ENCODE data around the gene CCNL1. TPM values are rescaled to one million over a fixed set of nuclear protein-coding genes. Genes with fewer than 3 reads are reported as not detected.

Gene CCNL1
- polyA plus RNA-seq, 1 donor from 2014 or later = 186 TPM

DNA sequence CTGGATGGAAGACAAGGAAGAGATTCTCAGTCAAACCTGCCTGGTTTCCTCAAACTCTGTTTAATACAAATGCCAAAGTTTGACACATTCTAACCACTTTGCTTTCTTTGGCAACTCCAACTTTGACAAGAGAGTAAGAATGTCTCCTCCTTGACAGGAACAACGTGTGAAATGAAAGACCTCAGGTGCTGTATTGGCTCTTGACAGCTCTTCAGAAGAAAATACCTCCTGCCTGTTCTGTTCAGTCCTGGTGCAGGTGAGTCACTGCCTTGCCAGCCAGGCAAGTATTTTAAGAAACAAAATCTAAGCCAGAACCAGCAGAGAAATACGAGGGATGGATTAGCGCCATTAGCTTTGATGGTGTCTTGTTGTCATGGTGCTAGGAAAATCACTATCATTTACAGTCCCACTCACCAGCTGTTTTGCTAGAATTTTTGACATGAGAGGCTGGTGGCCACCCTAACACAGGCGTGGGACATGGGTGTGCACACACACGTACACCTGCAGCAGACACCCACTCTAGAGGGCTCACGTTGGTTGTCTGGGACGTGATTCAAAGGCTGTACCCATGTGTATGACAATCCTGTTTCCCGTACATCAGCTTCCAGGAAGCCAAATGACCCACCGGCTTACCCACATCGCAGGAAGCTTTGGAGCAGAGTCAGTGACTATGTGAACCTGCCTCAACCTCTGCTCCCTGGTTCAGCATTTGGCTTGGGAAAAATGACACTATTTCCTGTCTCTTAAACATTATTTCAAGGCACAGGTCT is 60.4 kb downstream of the CCNL1 start:
- no peaks in the 10 kb centered on the region for H3F3A ChIP-seq (ENCODE audit: insufficient read depth, low read length, poor library complexity, severe bottlenecking)
- H3K9ac ChIP-seq (ENCODE audit: low read length) = no peak overlapping the region
- no peaks in the 10 kb centered on the region for H3K9me2 ChIP-seq (ENCODE audit: insufficient read depth, low read length)
- H3K4me3 ChIP-seq (ENCODE audit: low read length) = no peak overlapping the region
- H2AFZ ChIP-seq (ENCODE audit: low read depth, low read length) = no peak overlapping the region
- TF ChIP-seq POLR2AphosphoS5 (IDR thresholded peaks at IDR 0.05) (no peak), SMC3 (conservative IDR thresholded peaks at IDR 0.05; ENCODE audit: poor library complexity) (no peak), EP300 (conservative IDR thresholded peaks at IDR 0.05; ENCODE audit: poor library complexity, severe bottlenecking) (peak; percentile 11)
- H3K9me3 ChIP-seq (ENCODE audit: low read length) = no peaks in the 10 kb centered on the region
- H3K27me3 ChIP-seq (ENCODE audit: insufficient read depth, low read depth, low read length) = no peaks in the 10 kb centered on the region
- H4K20me1 ChIP-seq (ENCODE audit: insufficient read depth) = no peaks in the 10 kb centered on the region
- no peak overlapping the region for H3K4me2 ChIP-seq (ENCODE audit: low read length)
- no peak overlapping the region for H3K27ac ChIP-seq (ENCODE audit: low read length)
- H3K36me3 ChIP-seq (ENCODE audit: insufficient read depth, low read length) = no peaks in the 10 kb centered on the region
- H3K79me2 ChIP-seq (replicated peaks; ENCODE audit: insufficient read depth, low read length) = no peaks in the 10 kb centered on the region

DNA sequence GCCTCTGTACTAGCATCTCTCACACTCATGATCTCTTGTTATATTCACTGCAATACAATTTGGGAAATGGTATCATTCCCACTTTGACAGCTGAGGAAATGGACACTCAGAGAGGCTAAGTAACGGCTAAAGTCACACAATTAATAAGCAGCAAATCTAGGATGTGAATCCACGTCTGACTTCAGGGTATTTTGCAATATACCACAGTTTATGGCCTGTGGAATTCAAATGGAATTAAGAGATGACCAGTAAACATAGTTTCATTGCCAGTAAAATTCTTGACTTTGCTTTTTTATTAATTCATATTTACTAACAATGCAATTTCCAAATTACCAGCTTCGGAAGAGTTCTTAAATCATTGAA is 61.1 kb downstream of the CCNL1 start:
- H3K4me2 ChIP-seq (ENCODE audit: low read length) = no peak overlapping the region
- TF ChIP-seq SMC3 (conservative IDR thresholded peaks at IDR 0.05; ENCODE audit: poor library complexity) (no peak), EZH2 (IDR thresholded peaks at IDR 0.05; ENCODE audit: borderline replicate concordance, insufficient read depth, low read length, poor library complexity, severe bottlenecking) (no peak), POLR2AphosphoS5 (IDR thresholded peaks at IDR 0.05) (no peak), TAF1 (IDR thresholded peaks at IDR 0.05; ENCODE audit: low read depth) (no peak), RAD21 (conservative IDR thresholded peaks at IDR 0.05) (no peak), MXI1 (conservative IDR thresholded peaks at IDR 0.05; ENCODE audit: poor library complexity, severe bottlenecking) (no peak), EP300 (conservative IDR thresholded peaks at IDR 0.05; ENCODE audit: poor library complexity, severe bottlenecking) (no peak)
- TF ChIP-seq, protein P1, sequence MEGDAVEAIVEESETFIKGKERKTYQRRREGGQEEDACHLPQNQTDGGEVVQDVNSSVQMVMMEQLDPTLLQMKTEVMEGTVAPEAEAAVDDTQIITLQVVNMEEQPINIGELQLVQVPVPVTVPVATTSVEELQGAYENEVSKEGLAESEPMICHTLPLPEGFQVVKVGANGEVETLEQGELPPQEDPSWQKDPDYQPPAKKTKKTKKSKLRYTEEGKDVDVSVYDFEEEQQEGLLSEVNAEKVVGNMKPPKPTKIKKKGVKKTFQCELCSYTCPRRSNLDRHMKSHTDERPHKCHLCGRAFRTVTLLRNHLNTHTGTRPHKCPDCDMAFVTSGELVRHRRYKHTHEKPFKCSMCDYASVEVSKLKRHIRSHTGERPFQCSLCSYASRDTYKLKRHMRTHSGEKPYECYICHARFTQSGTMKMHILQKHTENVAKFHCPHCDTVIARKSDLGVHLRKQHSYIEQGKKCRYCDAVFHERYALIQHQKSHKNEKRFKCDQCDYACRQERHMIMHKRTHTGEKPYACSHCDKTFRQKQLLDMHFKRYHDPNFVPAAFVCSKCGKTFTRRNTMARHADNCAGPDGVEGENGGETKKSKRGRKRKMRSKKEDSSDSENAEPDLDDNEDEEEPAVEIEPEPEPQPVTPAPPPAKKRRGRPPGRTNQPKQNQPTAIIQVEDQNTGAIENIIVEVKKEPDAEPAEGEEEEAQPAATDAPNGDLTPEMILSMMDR (IDR thresholded peaks at IDR 0.05; ENCODE audit: poor library complexity, severe bottlenecking) = no peak
- TF ChIP-seq, protein P2, sequence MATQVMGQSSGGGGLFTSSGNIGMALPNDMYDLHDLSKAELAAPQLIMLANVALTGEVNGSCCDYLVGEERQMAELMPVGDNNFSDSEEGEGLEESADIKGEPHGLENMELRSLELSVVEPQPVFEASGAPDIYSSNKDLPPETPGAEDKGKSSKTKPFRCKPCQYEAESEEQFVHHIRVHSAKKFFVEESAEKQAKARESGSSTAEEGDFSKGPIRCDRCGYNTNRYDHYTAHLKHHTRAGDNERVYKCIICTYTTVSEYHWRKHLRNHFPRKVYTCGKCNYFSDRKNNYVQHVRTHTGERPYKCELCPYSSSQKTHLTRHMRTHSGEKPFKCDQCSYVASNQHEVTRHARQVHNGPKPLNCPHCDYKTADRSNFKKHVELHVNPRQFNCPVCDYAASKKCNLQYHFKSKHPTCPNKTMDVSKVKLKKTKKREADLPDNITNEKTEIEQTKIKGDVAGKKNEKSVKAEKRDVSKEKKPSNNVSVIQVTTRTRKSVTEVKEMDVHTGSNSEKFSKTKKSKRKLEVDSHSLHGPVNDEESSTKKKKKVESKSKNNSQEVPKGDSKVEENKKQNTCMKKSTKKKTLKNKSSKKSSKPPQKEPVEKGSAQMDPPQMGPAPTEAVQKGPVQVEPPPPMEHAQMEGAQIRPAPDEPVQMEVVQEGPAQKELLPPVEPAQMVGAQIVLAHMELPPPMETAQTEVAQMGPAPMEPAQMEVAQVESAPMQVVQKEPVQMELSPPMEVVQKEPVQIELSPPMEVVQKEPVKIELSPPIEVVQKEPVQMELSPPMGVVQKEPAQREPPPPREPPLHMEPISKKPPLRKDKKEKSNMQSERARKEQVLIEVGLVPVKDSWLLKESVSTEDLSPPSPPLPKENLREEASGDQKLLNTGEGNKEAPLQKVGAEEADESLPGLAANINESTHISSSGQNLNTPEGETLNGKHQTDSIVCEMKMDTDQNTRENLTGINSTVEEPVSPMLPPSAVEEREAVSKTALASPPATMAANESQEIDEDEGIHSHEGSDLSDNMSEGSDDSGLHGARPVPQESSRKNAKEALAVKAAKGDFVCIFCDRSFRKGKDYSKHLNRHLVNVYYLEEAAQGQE (IDR thresholded peaks at IDR 0.05; ENCODE audit: borderline replicate concordance) = no peak
- no peak overlapping the region for H3K27ac ChIP-seq (ENCODE audit: low read length)
- no peak overlapping the region for H2AFZ ChIP-seq (ENCODE audit: low read depth, low read length)
- no peak overlapping the region for H3K9ac ChIP-seq (ENCODE audit: low read length)
- H3K79me2 ChIP-seq (replicated peaks; ENCODE audit: insufficient read depth, low read length) = no peaks in the 10 kb centered on the region
- no peaks in the 10 kb centered on the region for H3K27me3 ChIP-seq (ENCODE audit: insufficient read depth, low read depth, low read length)
- no peaks in the 10 kb centered on the region for H4K20me1 ChIP-seq (ENCODE audit: insufficient read depth)
- H3F3A ChIP-seq (ENCODE audit: insufficient read depth, low read length, poor library complexity, severe bottlenecking) = no peaks in the 10 kb centered on the region
- no peak overlapping the region for H3K4me3 ChIP-seq (ENCODE audit: low read length)
- H3K36me3 ChIP-seq (ENCODE audit: insufficient read depth, low read length) = no peaks in the 10 kb centered on the region
- H3K9me3 ChIP-seq (ENCODE audit: low read length) = no peaks in the 10 kb centered on the region
- no peaks in the 10 kb centered on the region for H3K9me2 ChIP-seq (ENCODE audit: insufficient read depth, low read length)
